HepG2 (cell line): ENCODE results near the gene ZACN. TPM values are rescaled to one million over a fixed set of nuclear protein-coding genes. Genes with fewer than 3 reads are reported as not detected.

Source experiments
- ATAC-seq: fragments of 200-7000 bp; cut with Tn5 transposase; 3 replicates; pipeline ENCODE4 v1.9.1; 2020; ENCODE audit warnings: mild to moderate bottlenecking, moderate library complexity
- BruUV-seq: library from RNA; stranded (reverse); fragments of 400-500 nt; replicated peaks from 2 replicates; lab custom pipeline; 2021; lab: Mats Ljungman, UMichigan
- CTCF ChIA-PET: fragments of 300-600 bp; formaldehyde crosslinking; extraction: SDS; loops from one replicate; lab custom pipeline; 2021; ENCODE audit warnings: low total read pairs, inconsistent platforms, low intra/inter-chr PET ratio; lab: Yijun Ruan, JAX
- POLR2A ChIA-PET: fragments of 350-600 bp; sonication (Branson Sonifier 250); formaldehyde crosslinking; loops from one replicate; lab custom pipeline; 2020; ENCODE audit warnings: antibody characterized with exemption, inconsistent platforms; lab: Yijun Ruan, JAX
- DNase-seq: peaks from one replicate; pipeline ENCODE4 v3.0.0-alpha.2; 2015; ENCODE audit warnings: low spot score
- FAIRE-seq: peaks from 3 replicates; lab custom pipeline; 2011; peaks lifted over from hg19 to GRCh38; lab: Jason Lieb, UNC
- H2AFZ ChIP-seq: one replicate; pipeline ENCODE4 v1.6.1; 2011; ENCODE audit warnings: low read length, inconsistent platforms
- H3K27ac ChIP-seq: fragments of 300-600 bp; 3 replicates; pipeline ENCODE4 v1.8.0; 2011; ENCODE audit warnings: mixed run types, mild to moderate bottlenecking, mixed read lengths, low read length, inconsistent platforms; ENCODE audit not compliant: insufficient read depth; ENCODE audit errors: extremely low read length
- H3K27me3 ChIP-seq, 2 experiments: fragments of 200-600 bp in 1 of 2; 2 replicates in 1 of 2; 3 replicates in 1 of 2; pipeline versions ENCODE4 v1.6.0 to v1.8.0; 2011; ENCODE audit warnings: low read length in 2 of 2, mild to moderate bottlenecking in 2 of 2, moderate library complexity in 2 of 2, inconsistent platforms in 1 of 2; ENCODE audit not compliant: insufficient read depth in 2 of 2, control insufficient read depth in 1 of 2
- H3K36me3 ChIP-seq, 2 experiments: fragments of 200-600 bp in 1 of 2; replicated peaks in 1 of 2; 2 replicates in 1 of 2; 3 replicates in 1 of 2; pipeline versions ENCODE4 v1.5.1 to v1.8.0; 2011; ENCODE audit warnings: low read length in 2 of 2, inconsistent platforms in 1 of 2; ENCODE audit not compliant: insufficient read depth in 2 of 2, control insufficient read depth in 1 of 2
- H3K4me1 ChIP-seq: 2 replicates; pipeline ENCODE4 v1.5.1; 2012; ENCODE audit warnings: low read length, inconsistent platforms; ENCODE audit not compliant: insufficient read depth
- H3K4me2 ChIP-seq: 2 replicates; pipeline ENCODE4 v1.6.0; 2011; ENCODE audit warnings: low read depth, low read length, inconsistent platforms
- H3K4me3 ChIP-seq, 3 experiments: fragments of 200-600 bp in 1 of 3; sonication (generic), shearing (Covaris generic) in 1 of 3; replicated peaks in 1 of 3; 2 replicates each; pipeline ENCODE4 v1.5.1; 2011 to 2016; ENCODE audit warnings: low read length in 3 of 3, inconsistent platforms in 2 of 3, low read depth in 2 of 3, mild to moderate bottlenecking in 2 of 3, control low read depth in 1 of 3, mixed read lengths in 1 of 3; ENCODE audit not compliant: insufficient read depth in 1 of 3
- H3K79me2 ChIP-seq: one replicate; pipeline ENCODE4 v1.6.1; 2011; ENCODE audit warnings: low read length, inconsistent platforms; ENCODE audit not compliant: insufficient read depth
- H3K9ac ChIP-seq: 2 replicates; pipeline ENCODE4 v1.6.0; 2011; ENCODE audit warnings: mild to moderate bottlenecking, low read depth, low read length, inconsistent platforms; ENCODE audit not compliant: insufficient read depth
- H3K9me3 ChIP-seq: 2 replicates; pipeline ENCODE4 v1.5.1; 2012; ENCODE audit warnings: mild to moderate bottlenecking, low read length
- H4K20me1 ChIP-seq: 2 replicates; pipeline ENCODE4 v1.6.0; 2011; ENCODE audit warnings: inconsistent platforms, mild to moderate bottlenecking, low read length, moderate library complexity; ENCODE audit not compliant: insufficient read depth
- GTF2F1 ChIP-seq: fragments of 150-350 bp; IDR thresholded peaks from 2 replicates; pipeline ENCODE4 v1.6.1; 2014; ENCODE audit warnings: low read length
- RBFOX2 ChIP-seq: fragments of 200-400 bp; formaldehyde crosslinking; IDR thresholded peaks from 2 replicates; pipeline ENCODE4 v1.6.1; 2017; ENCODE audit warnings: low read depth, mild to moderate bottlenecking, low read length
- RBM22 ChIP-seq: fragments of 200-400 bp; formaldehyde crosslinking; optimal IDR thresholded peaks from 2 replicates; pipeline ENCODE3; 2017; ENCODE audit warnings: mild to moderate bottlenecking, low read length, moderate library complexity
- SIN3B ChIP-seq: fragments of 150-350 bp; IDR thresholded peaks from 2 replicates; pipeline ENCODE4 v1.6.1; 2014; ENCODE audit warnings: low read length
- SNAI1 ChIP-seq: sonication (generic); formaldehyde crosslinking; IDR thresholded peaks from 2 replicates; pipeline ENCODE4 v1.5.0; 2020; ENCODE audit warnings: mild to moderate bottlenecking, missing genetic modification reagents, borderline replicate concordance
- TBL1XR1 ChIP-seq: fragments of 150-350 bp; IDR thresholded peaks from 2 replicates; pipeline ENCODE4 v1.6.1; 2014; ENCODE audit warnings: borderline replicate concordance, low read length; ENCODE audit not compliant: partially characterized antibody
- TBX2 ChIP-seq: sonication (generic); formaldehyde crosslinking; IDR thresholded peaks from 2 replicates; pipeline ENCODE4 v1.5.0; 2020; ENCODE audit warnings: missing genetic modification reagents, mild to moderate bottlenecking, borderline replicate concordance
- ZBTB3 ChIP-seq: sonication (generic); formaldehyde crosslinking; IDR thresholded peaks from 2 replicates; pipeline ENCODE4 v1.4.0; 2020; ENCODE audit warnings: low read depth, mild to moderate bottlenecking, moderate library complexity, missing genetic modification reagents, borderline replicate concordance
- ZNF883 ChIP-seq: sonication (generic); formaldehyde crosslinking; IDR thresholded peaks from 2 replicates; pipeline ENCODE4 v1.5.1; 2020; ENCODE audit warnings: mild to moderate bottlenecking, missing genetic modification reagents; ENCODE audit errors: not compliant biosample characterization
- WGBS: methylation state at CpG from one replicate; pipeline ENCODE4 v1.1.6; 2017; ENCODE audit warnings: low lambda C conversion rate; 5-methylcytosine and 5-hydroxymethylcytosine counted together
- in situ Hi-C: cut with HindIII; loops from 2 replicates; pipeline ENCODE4 v1.10.0; 2017; ENCODE audit warnings: low pct_unique_long_range_greater_than_20kb; ENCODE audit not compliant: extremely low pct_ligation_motif_present
- intact Hi-C: fragments of 100-400 bp; cut with micrococcal nuclease; formaldehyde crosslinking; loops from one replicate; pipeline ENCODE4 v1.10.0; 2022; ENCODE audit not compliant: unreplicated experiment
- polyA plus RNA-seq, 8 experiments: library from polyadenylated mRNA; depleted of rRNA in 3 of 8; stranded (reverse) in 7 of 8; unstranded in 1 of 8; fragments of >200 nt; fragmentation: Illumina TruSeq in 4 of 8; extraction: Trizol in 4 of 8; gene quantifications; 2 replicates each; pipeline versions ENCODE4 v1.2.1 to v1.2.3, GENCODE V29; 2011 to 2016; ENCODE audit warnings: low read depth in 4 of 8, missing spikeins in 1 of 8, mixed read lengths in 1 of 8; ENCODE audit not compliant: insufficient read depth in 1 of 8
- total RNA-seq, 5 experiments: library from RNA; depleted of rRNA; stranded (reverse); fragments of >200 nt; fragmentation: Illumina TruSeq; extraction: Trizol; gene quantifications; 2 replicates each; pipeline ENCODE4 v1.2.3, GENCODE V29; 2016; ENCODE audit warnings: low read depth in 1 of 5
- TF ChIP-seq, protein P1 (sequence below): sonication (generic); formaldehyde crosslinking; conservative IDR thresholded peaks from 2 replicates; pipeline ENCODE4 v1.4.0; 2020; ENCODE audit warnings: missing genetic modification reagents
- TF ChIP-seq, protein P2 (sequence below): sonication (generic); formaldehyde crosslinking; IDR thresholded peaks from 2 replicates; pipeline ENCODE4 v1.5.1; 2020; ENCODE audit warnings: mild to moderate bottlenecking, missing genetic modification reagents, borderline replicate concordance
- TF ChIP-seq, protein P3 (sequence below): IDR thresholded peaks from 2 replicates; pipeline ENCODE4 v1.6.1; 2012; ENCODE audit warnings: low read length, improper control_type of control experiment
- TF ChIP-seq, protein P4 (sequence below): sonication (generic); formaldehyde crosslinking; IDR thresholded peaks from 2 replicates; pipeline ENCODE4 v1.4.0; 2020; ENCODE audit warnings: missing genetic modification reagents, mild to moderate bottlenecking, borderline replicate concordance
- TF ChIP-seq, protein P5 (sequence below): sonication (generic); formaldehyde crosslinking; IDR thresholded peaks from 2 replicates; pipeline ENCODE4 v1.9.0; 2021; ENCODE audit warnings: missing genetic modification reagents, mild to moderate bottlenecking, borderline replicate concordance

ZACN gene
- total and polyA plus RNA-seq, 2 of the 13 experiments (the other 11 are each of a cell fraction or from before 2014, with no cell fraction given) = 0.11 to 0.15 TPM

DNA sequence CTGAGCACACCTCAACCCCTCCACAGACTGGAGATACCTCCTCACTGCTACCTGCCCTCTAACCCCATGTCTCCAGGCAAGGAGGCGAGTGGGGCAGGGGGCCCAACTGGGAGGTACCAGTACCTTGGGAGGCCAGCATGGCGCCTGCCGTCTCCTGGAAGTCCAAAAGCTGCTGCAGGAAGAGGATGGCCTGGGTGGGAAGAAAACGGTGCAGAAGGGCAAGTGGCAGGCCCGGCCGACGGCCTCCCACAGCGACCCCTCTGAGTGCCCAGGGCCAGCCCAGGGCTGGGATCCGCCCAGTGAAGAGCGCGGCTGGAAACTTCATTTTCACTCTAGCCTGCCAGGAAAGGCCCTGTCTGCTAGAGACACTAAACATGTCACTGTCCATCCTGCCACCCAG is 8.5 kb downstream of the ZACN start:
- Histone ChIP-seq H2AFZ (no peak overlapping the region), H3K27ac (no peak overlapping the region), H3K4me2 (no peak overlapping the region), H3K9me3 (no peaks in the 10 kb centered on the region), H3K9ac (no peak overlapping the region), H3K36me3 (peaks cover 66 to 80% of the 10 kb centered on the region in 2 experiments; a peak in 4 of 5 replicates), H3K4me3 (no peak overlapping the region), H3K79me2 (no peaks in the 10 kb centered on the region), H3K27me3 (no peaks in the 10 kb centered on the region), H4K20me1 (no peaks in the 10 kb centered on the region), H3K4me1 (no peaks in the 10 kb centered on the region)
- FAIRE-seq (no peak), DNase-seq (no peak), ATAC-seq (no peak)
- POLR2A ChIA-PET = no interaction called here
- intact Hi-C loops (no loop called here), in situ Hi-C loops (no loop called here)
- CTCF ChIA-PET = no interaction called here
- 93% methylated on average over 11 of the region's 11 CpGs for WGBS
- BruUV-seq = no TSS peak
- TF ChIP-seq RBFOX2 = 0 out of 2 replicates have a peak, but pooled peaks have one; percentile 24
- no peak for TF ChIP-seq RBM22
- TF ChIP-seq SNAI1 (CRISPR knock-in tag) = no peak
- TF ChIP-seq, protein P1, sequence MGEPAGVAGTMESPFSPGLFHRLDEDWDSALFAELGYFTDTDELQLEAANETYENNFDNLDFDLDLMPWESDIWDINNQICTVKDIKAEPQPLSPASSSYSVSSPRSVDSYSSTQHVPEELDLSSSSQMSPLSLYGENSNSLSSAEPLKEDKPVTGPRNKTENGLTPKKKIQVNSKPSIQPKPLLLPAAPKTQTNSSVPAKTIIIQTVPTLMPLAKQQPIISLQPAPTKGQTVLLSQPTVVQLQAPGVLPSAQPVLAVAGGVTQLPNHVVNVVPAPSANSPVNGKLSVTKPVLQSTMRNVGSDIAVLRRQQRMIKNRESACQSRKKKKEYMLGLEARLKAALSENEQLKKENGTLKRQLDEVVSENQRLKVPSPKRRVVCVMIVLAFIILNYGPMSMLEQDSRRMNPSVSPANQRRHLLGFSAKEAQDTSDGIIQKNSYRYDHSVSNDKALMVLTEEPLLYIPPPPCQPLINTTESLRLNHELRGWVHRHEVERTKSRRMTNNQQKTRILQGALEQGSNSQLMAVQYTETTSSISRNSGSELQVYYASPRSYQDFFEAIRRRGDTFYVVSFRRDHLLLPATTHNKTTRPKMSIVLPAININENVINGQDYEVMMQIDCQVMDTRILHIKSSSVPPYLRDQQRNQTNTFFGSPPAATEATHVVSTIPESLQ (CRISPR knock-in tag) = no peak
- no peak for TF ChIP-seq TBL1XR1
- TF ChIP-seq, protein P2, sequence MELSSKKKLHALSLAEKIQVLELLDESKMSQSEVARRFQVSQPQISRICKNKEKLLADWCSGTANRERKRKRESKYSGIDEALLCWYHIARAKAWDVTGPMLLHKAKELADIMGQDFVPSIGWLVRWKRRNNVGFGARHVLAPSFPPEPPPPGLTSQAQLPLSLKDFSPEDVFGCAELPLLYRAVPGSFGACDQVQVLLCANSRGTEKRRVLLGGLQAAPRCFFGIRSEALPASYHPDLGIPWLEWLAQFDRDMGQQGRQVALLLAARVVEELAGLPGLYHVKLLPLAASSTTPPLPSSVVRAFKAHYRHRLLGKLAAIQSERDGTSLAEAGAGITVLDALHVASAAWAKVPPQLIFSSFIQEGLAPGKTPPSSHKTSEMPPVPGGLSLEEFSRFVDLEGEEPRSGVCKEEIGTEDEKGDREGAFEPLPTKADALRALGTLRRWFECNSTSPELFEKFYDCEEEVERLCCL = no peak
- no peak for TF ChIP-seq GTF2F1
- peak; percentile 32 for TF ChIP-seq ZNF883
- TF ChIP-seq, protein P3, sequence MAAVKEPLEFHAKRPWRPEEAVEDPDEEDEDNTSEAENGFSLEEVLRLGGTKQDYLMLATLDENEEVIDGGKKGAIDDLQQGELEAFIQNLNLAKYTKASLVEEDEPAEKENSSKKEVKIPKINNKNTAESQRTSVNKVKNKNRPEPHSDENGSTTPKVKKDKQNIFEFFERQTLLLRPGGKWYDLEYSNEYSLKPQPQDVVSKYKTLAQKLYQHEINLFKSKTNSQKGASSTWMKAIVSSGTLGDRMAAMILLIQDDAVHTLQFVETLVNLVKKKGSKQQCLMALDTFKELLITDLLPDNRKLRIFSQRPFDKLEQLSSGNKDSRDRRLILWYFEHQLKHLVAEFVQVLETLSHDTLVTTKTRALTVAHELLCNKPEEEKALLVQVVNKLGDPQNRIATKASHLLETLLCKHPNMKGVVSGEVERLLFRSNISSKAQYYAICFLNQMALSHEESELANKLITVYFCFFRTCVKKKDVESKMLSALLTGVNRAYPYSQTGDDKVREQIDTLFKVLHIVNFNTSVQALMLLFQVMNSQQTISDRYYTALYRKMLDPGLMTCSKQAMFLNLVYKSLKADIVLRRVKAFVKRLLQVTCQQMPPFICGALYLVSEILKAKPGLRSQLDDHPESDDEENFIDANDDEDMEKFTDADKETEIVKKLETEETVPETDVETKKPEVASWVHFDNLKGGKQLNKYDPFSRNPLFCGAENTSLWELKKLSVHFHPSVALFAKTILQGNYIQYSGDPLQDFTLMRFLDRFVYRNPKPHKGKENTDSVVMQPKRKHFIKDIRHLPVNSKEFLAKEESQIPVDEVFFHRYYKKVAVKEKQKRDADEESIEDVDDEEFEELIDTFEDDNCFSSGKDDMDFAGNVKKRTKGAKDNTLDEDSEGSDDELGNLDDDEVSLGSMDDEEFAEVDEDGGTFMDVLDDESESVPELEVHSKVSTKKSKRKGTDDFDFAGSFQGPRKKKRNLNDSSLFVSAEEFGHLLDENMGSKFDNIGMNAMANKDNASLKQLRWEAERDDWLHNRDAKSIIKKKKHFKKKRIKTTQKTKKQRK = no peak
- TF ChIP-seq SIN3B = no peak
- TF ChIP-seq, protein P4, sequence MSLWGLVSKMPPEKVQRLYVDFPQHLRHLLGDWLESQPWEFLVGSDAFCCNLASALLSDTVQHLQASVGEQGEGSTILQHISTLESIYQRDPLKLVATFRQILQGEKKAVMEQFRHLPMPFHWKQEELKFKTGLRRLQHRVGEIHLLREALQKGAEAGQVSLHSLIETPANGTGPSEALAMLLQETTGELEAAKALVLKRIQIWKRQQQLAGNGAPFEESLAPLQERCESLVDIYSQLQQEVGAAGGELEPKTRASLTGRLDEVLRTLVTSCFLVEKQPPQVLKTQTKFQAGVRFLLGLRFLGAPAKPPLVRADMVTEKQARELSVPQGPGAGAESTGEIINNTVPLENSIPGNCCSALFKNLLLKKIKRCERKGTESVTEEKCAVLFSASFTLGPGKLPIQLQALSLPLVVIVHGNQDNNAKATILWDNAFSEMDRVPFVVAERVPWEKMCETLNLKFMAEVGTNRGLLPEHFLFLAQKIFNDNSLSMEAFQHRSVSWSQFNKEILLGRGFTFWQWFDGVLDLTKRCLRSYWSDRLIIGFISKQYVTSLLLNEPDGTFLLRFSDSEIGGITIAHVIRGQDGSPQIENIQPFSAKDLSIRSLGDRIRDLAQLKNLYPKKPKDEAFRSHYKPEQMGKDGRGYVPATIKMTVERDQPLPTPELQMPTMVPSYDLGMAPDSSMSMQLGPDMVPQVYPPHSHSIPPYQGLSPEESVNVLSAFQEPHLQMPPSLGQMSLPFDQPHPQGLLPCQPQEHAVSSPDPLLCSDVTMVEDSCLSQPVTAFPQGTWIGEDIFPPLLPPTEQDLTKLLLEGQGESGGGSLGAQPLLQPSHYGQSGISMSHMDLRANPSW (CRISPR knock-in tag) = no peak
- no peak for TF ChIP-seq ZBTB3 (CRISPR knock-in tag)
- TF ChIP-seq, protein P5, sequence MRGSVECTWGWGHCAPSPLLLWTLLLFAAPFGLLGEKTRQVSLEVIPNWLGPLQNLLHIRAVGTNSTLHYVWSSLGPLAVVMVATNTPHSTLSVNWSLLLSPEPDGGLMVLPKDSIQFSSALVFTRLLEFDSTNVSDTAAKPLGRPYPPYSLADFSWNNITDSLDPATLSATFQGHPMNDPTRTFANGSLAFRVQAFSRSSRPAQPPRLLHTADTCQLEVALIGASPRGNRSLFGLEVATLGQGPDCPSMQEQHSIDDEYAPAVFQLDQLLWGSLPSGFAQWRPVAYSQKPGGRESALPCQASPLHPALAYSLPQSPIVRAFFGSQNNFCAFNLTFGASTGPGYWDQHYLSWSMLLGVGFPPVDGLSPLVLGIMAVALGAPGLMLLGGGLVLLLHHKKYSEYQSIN (CRISPR knock-in tag) = no peak
- TF ChIP-seq TBX2 (CRISPR knock-in tag) = no peak
